ENCODE measurements around the gene IL18R1. TPM values are rescaled to one million over a fixed set of nuclear protein-coding genes. Genes with fewer than 3 reads are reported as not detected.

IL18R1 gene
- total RNA-seq, 1 donor, result 4.0 TPM

GRCh38 chr2:102359527-102359926, 3.9 kb downstream of the IL18R1 start:
- no peaks in the 10 kb centered on the region for H4K20me1 ChIP-seq (ENCODE audit: insufficient read depth, low read length)
- H3K79me2 ChIP-seq (ENCODE audit: insufficient read depth, low read length), result no peaks in the 10 kb centered on the region
- peaks cover 4% of the 10 kb centered on the region for H3K27me3 ChIP-seq (ENCODE audit: insufficient read depth, low read length)
- H2AFZ ChIP-seq (ENCODE audit: low read length), result no peak overlapping the region
- DNase-seq (ENCODE audit: insufficient read length, low spot score, missing footprints), result no peak
- H3K4me1 ChIP-seq (ENCODE audit: insufficient read depth, low read length), result peaks cover 3% of the 10 kb centered on the region
- no peak overlapping the region for H3K27ac ChIP-seq (ENCODE audit: low read depth, low read length)
- no peak for TF ChIP-seq CTCF (IDR thresholded peaks at IDR 0.05; ENCODE audit: extremely low read depth, low read depth, low read length)
- no peaks in the 10 kb centered on the region for H3K36me3 ChIP-seq (ENCODE audit: insufficient read depth, low read length)
- no peak overlapping the region for H3K4me3 ChIP-seq (ENCODE audit: insufficient read depth, low read length)
- H3K4me2 ChIP-seq (ENCODE audit: insufficient read depth, low read length), result no peak overlapping the region
- no peaks in the 10 kb centered on the region for H3K9me3 ChIP-seq (ENCODE audit: low read depth, low read length)

- H4K20me1 ChIP-seq (ENCODE audit: insufficient read depth, low read length), result no peaks in the 10 kb centered on the region
- no peak overlapping the region for H3K4me2 ChIP-seq (ENCODE audit: insufficient read depth, low read length)
- peaks cover 4% of the 10 kb centered on the region for H3K27me3 ChIP-seq (ENCODE audit: insufficient read depth, low read length)
- no peak overlapping the region for H3K27ac ChIP-seq (ENCODE audit: low read depth, low read length)
- no peaks in the 10 kb centered on the region for H3K9me3 ChIP-seq (ENCODE audit: low read depth, low read length)
- no peak for DNase-seq (ENCODE audit: insufficient read length, low spot score, missing footprints)
- no peak overlapping the region for H2AFZ ChIP-seq (ENCODE audit: low read length)
- no peak overlapping the region for H3K4me3 ChIP-seq (ENCODE audit: insufficient read depth, low read length)
- H3K4me1 ChIP-seq (ENCODE audit: insufficient read depth, low read length), result no peaks in the 10 kb centered on the region
- no peaks in the 10 kb centered on the region for H3K36me3 ChIP-seq (ENCODE audit: insufficient read depth, low read length)
- no peak for TF ChIP-seq CTCF (IDR thresholded peaks at IDR 0.05; ENCODE audit: extremely low read depth, low read depth, low read length)
- no peaks in the 10 kb centered on the region for H3K79me2 ChIP-seq (ENCODE audit: insufficient read depth, low read length)
Measured at GRCh38 chr2:102361632-102362241, 6.1 kb downstream of the IL18R1 start.

GRCh38 chr2:102365763-102366162, 10.2 kb downstream of the IL18R1 start:
- no peak overlapping the region for H3K4me3 ChIP-seq (ENCODE audit: insufficient read depth, low read length)
- H3K4me1 ChIP-seq (ENCODE audit: insufficient read depth, low read length), result no peaks in the 10 kb centered on the region
- no peaks in the 10 kb centered on the region for H4K20me1 ChIP-seq (ENCODE audit: insufficient read depth, low read length)
- no peak for DNase-seq (ENCODE audit: insufficient read length, low spot score, missing footprints)
- H3K79me2 ChIP-seq (ENCODE audit: insufficient read depth, low read length), result no peaks in the 10 kb centered on the region
- no peak for TF ChIP-seq CTCF (IDR thresholded peaks at IDR 0.05; ENCODE audit: extremely low read depth, low read depth, low read length)
- H3K36me3 ChIP-seq (ENCODE audit: insufficient read depth, low read length), result no peaks in the 10 kb centered on the region
- H3K27ac ChIP-seq (ENCODE audit: low read depth, low read length), result no peak overlapping the region
- peaks cover 4% of the 10 kb centered on the region for H3K27me3 ChIP-seq (ENCODE audit: insufficient read depth, low read length)
- H2AFZ ChIP-seq (ENCODE audit: low read length), result no peak overlapping the region
- H3K9me3 ChIP-seq (ENCODE audit: low read depth, low read length), result no peaks in the 10 kb centered on the region
- no peak overlapping the region for H3K4me2 ChIP-seq (ENCODE audit: insufficient read depth, low read length)

- Histone ChIP-seq H2AFZ (ENCODE audit: low read length) (no peak overlapping the region), H3K4me2 (ENCODE audit: insufficient read depth, low read length) (no peak overlapping the region), H3K36me3 (ENCODE audit: insufficient read depth, low read length) (no peaks in the 10 kb centered on the region), H3K27ac (ENCODE audit: low read depth, low read length) (no peak overlapping the region), H4K20me1 (ENCODE audit: insufficient read depth, low read length) (no peaks in the 10 kb centered on the region), H3K4me3 (ENCODE audit: insufficient read depth, low read length) (no peak overlapping the region), H3K4me1 (ENCODE audit: insufficient read depth, low read length) (no peaks in the 10 kb centered on the region), H3K9me3 (ENCODE audit: low read depth, low read length) (no peaks in the 10 kb centered on the region), H3K27me3 (ENCODE audit: insufficient read depth, low read length) (peaks cover 4% of the 10 kb centered on the region), H3K79me2 (ENCODE audit: insufficient read depth, low read length) (no peaks in the 10 kb centered on the region)
- no peak for DNase-seq (ENCODE audit: insufficient read length, low spot score, missing footprints)
- TF ChIP-seq CTCF (IDR thresholded peaks at IDR 0.05; ENCODE audit: extremely low read depth, low read depth, low read length), result no peak
Measured at GRCh38 chr2:102366406-102367112, 11.0 kb downstream of the IL18R1 start.
